OCI-LY7 (cell line): ENCODE measurements around the gene SLC66A3. TPM values are rescaled to one million over a fixed set of nuclear protein-coding genes. Genes with fewer than 3 reads are reported as not detected.

Experiments
- BruUV-seq: library from RNA; stranded (reverse); fragments of 400-500 nt; replicated peaks from 2 replicates; lab custom pipeline; 2021; lab: Mats Ljungman, UMichigan
- CTCF ChIA-PET: fragments of 300-600 bp; sonication (Branson Sonifier 250); formaldehyde crosslinking; loops from one replicate; lab custom pipeline; 2022; ENCODE audit warnings: antibody characterized with exemption; ENCODE audit not compliant: unreplicated experiment; lab: Charles Lee
- POLR2A ChIA-PET: fragments of 300-600 bp; sonication (Branson Sonifier 250); formaldehyde crosslinking; loops from one replicate; lab custom pipeline; 2022; ENCODE audit warnings: antibody characterized with exemption; lab: Charles Lee
- DNase-seq: peaks from one replicate; pipeline ENCODE4 v3.0.0-alpha.2; 2015; ENCODE audit warnings: low spot score
- H2AFZ ChIP-seq: fragments of 200-600 bp; sonication (generic), shearing (Covaris generic); 2 replicates; pipeline ENCODE4 v1.6.1; 2014; ENCODE audit warnings: mild to moderate bottlenecking, antibody characterized with exemption, low read length, moderate library complexity
- H3K27ac ChIP-seq: fragments of 200-600 bp; sonication (generic); 2 replicates; pipeline ENCODE4 v1.5.1; 2014; ENCODE audit warnings: mixed run types, low read depth, mild to moderate bottlenecking, moderate library complexity, low read length, inconsistent platforms; ENCODE audit not compliant: poor library complexity, severe bottlenecking
- H3K36me3 ChIP-seq: fragments of 200-600 bp; sonication (generic); 2 replicates; pipeline ENCODE4 v1.6.1; 2014; ENCODE audit warnings: mild to moderate bottlenecking, antibody characterized with exemption, low read length, moderate library complexity, mixed read lengths; ENCODE audit not compliant: insufficient read depth
- H3K4me1 ChIP-seq: fragments of 200-600 bp; sonication (generic); 2 replicates; pipeline ENCODE4 v1.5.1; 2014; ENCODE audit warnings: mild to moderate bottlenecking, low read length; ENCODE audit not compliant: insufficient read depth, poor library complexity, severe bottlenecking
- H3K4me2 ChIP-seq: fragments of 200-600 bp; sonication (generic); 2 replicates; pipeline ENCODE4 v1.6.1; 2014; ENCODE audit warnings: mild to moderate bottlenecking, low read length
- H3K4me3 ChIP-seq: fragments of 200-600 bp; sonication (generic); 2 replicates; pipeline ENCODE4 v1.5.1; 2014; ENCODE audit warnings: mild to moderate bottlenecking, low read depth, low read length; ENCODE audit not compliant: poor library complexity, severe bottlenecking
- H3K79me2 ChIP-seq: fragments of 200-600 bp; sonication (generic); 2 replicates; pipeline ENCODE4 v1.6.1; 2016; ENCODE audit warnings: low read depth, mild to moderate bottlenecking, low read length, moderate library complexity, mixed read lengths; ENCODE audit not compliant: insufficient read depth
- H3K9me2 ChIP-seq: fragments of 200-600 bp; sonication (generic); 2 replicates; pipeline ENCODE4 v1.6.1; 2016; ENCODE audit warnings: mild to moderate bottlenecking, low read length, mixed read lengths; ENCODE audit not compliant: insufficient read depth
- H3K9me3 ChIP-seq: fragments of 200-600 bp; sonication (generic); 2 replicates; pipeline ENCODE4 v1.6.1; 2014; ENCODE audit warnings: mild to moderate bottlenecking, mixed run types, low read length, mixed read lengths
- H4K20me1 ChIP-seq: fragments of 200-600 bp; sonication (generic); 2 replicates; pipeline ENCODE4 v1.6.1; 2014; ENCODE audit warnings: mild to moderate bottlenecking, antibody characterized with exemption, low read length, moderate library complexity, mixed read lengths; ENCODE audit not compliant: insufficient read depth
- EZH2phosphoT487 ChIP-seq: fragments of 200-600 bp; sonication (generic); IDR thresholded peaks from 2 replicates; pipeline ENCODE4 v1.6.1; 2018; ENCODE audit warnings: low read depth, borderline replicate concordance, mild to moderate bottlenecking, mixed run types, antibody characterized with exemption, low read length, moderate library complexity, mixed read lengths
- intact Hi-C: fragments of 100-400 bp; cut with micrococcal nuclease; formaldehyde crosslinking; loops from one replicate; pipeline ENCODE4 v1.10.0; 2022; ENCODE audit not compliant: unreplicated experiment
- total RNA-seq, 2 experiments: library from RNA; depleted of rRNA in 1 of 2; stranded (reverse); fragments of >200 nt in 1 of 2; shearing (Covaris generic) in 1 of 2; gene quantifications; 2 replicates each; pipeline ENCODE4 v1.2.3, GENCODE V29; 2014 to 2022
- TF ChIP-seq, protein P1 (sequence below): fragments of 200-600 bp; sonication (generic); conservative IDR thresholded peaks from 2 replicates; pipeline ENCODE4 v1.5.1; 2014; ENCODE audit warnings: mild to moderate bottlenecking, antibody characterized with exemption, low read length, moderate library complexity, mixed read lengths

The SLC66A3 gene
- total RNA-seq, 2 experiments from 2014 or later = 6.0 to 10.0 TPM

- ChIA-PET POLR2A (no interaction called here), CTCF (no interaction called here)
- intact Hi-C loops = no loop called here
- BruUV-seq = no TSS peak
- H3K9me2 ChIP-seq = no peaks in the 10 kb centered on the region
- no peaks in the 10 kb centered on the region for H4K20me1 ChIP-seq
- no peaks in the 10 kb centered on the region for H3K79me2 ChIP-seq
- no peak for DNase-seq
- no peak overlapping the region for H3K4me3 ChIP-seq
- H3K27ac ChIP-seq = no peak overlapping the region
- TF ChIP-seq, protein P1, sequence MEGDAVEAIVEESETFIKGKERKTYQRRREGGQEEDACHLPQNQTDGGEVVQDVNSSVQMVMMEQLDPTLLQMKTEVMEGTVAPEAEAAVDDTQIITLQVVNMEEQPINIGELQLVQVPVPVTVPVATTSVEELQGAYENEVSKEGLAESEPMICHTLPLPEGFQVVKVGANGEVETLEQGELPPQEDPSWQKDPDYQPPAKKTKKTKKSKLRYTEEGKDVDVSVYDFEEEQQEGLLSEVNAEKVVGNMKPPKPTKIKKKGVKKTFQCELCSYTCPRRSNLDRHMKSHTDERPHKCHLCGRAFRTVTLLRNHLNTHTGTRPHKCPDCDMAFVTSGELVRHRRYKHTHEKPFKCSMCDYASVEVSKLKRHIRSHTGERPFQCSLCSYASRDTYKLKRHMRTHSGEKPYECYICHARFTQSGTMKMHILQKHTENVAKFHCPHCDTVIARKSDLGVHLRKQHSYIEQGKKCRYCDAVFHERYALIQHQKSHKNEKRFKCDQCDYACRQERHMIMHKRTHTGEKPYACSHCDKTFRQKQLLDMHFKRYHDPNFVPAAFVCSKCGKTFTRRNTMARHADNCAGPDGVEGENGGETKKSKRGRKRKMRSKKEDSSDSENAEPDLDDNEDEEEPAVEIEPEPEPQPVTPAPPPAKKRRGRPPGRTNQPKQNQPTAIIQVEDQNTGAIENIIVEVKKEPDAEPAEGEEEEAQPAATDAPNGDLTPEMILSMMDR = no peak
- TF ChIP-seq EZH2phosphoT487 = no peak
- no peaks in the 10 kb centered on the region for H3K4me1 ChIP-seq
- peaks cover 53% of the 10 kb centered on the region for H3K36me3 ChIP-seq
- H2AFZ ChIP-seq = no peak overlapping the region
- H3K9me3 ChIP-seq = no peaks in the 10 kb centered on the region
- H3K4me2 ChIP-seq = no peak overlapping the region
These were observed 41.0 kb downstream of the SLC66A3 start for GRCh38 chr2:11196246-11196645.

- H2AFZ ChIP-seq = no peak overlapping the region
- DNase-seq = no peak
- no peak overlapping the region for H3K27ac ChIP-seq
- BruUV-seq = no TSS peak
- no peaks in the 10 kb centered on the region for H4K20me1 ChIP-seq
- H3K4me3 ChIP-seq = no peak overlapping the region
- no peaks in the 10 kb centered on the region for H3K9me3 ChIP-seq
- no peak overlapping the region for H3K4me2 ChIP-seq
- no peak for TF ChIP-seq EZH2phosphoT487
- TF ChIP-seq, protein P1 = no peak
- intact Hi-C loops = no loop called here
- H3K4me1 ChIP-seq = no peaks in the 10 kb centered on the region
- ChIA-PET POLR2A (interaction anchor here (0.9 to 1.6 kb wide), 2 partner anchors 11 to 15 kb away, joined by 3 to 4 read pairs; no protein-coding TSS in a partner anchor), CTCF (no interaction called here)
- no peaks in the 10 kb centered on the region for H3K9me2 ChIP-seq
- peaks cover 48% of the 10 kb centered on the region for H3K36me3 ChIP-seq
- no peaks in the 10 kb centered on the region for H3K79me2 ChIP-seq
These were observed 45.4 kb downstream of the SLC66A3 start for GRCh38 chr2:11200651-11201050.

- Histone ChIP-seq H3K4me3 (no peak overlapping the region), H3K4me1 (no peaks in the 10 kb centered on the region), H3K27ac (no peak overlapping the region), H4K20me1 (no peaks in the 10 kb centered on the region), H3K36me3 (peaks cover 37% of the 10 kb centered on the region), H3K79me2 (no peaks in the 10 kb centered on the region), H3K9me3 (no peaks in the 10 kb centered on the region), H3K9me2 (no peaks in the 10 kb centered on the region), H2AFZ (no peak overlapping the region), H3K4me2 (no peak overlapping the region)
- intact Hi-C loops = no loop called here
- TF ChIP-seq, protein P1 = no peak
- no peak for TF ChIP-seq EZH2phosphoT487
- DNase-seq = no peak
- CTCF ChIA-PET = no interaction called here
- no TSS peak for BruUV-seq
- POLR2A ChIA-PET = interaction anchor here (1.2 to 1.8 kb wide), 2 partner anchors 9 kb away, joined by 3 to 4 read pairs; no protein-coding TSS in a partner anchor
These were observed 46.7 kb downstream of the SLC66A3 start for GRCh38 chr2:11201969-11202368.
